Measurements from ENCODE around the gene IL11. TPM values are rescaled to one million over a fixed set of nuclear protein-coding genes. Genes with fewer than 3 reads are reported as not detected.
A peak's percentile ranks its signal among the peaks of the same experiment; 100 is the strongest.

IL11 gene
- total RNA-seq, 1 donor from 2014 or later: not detected

DNA sequence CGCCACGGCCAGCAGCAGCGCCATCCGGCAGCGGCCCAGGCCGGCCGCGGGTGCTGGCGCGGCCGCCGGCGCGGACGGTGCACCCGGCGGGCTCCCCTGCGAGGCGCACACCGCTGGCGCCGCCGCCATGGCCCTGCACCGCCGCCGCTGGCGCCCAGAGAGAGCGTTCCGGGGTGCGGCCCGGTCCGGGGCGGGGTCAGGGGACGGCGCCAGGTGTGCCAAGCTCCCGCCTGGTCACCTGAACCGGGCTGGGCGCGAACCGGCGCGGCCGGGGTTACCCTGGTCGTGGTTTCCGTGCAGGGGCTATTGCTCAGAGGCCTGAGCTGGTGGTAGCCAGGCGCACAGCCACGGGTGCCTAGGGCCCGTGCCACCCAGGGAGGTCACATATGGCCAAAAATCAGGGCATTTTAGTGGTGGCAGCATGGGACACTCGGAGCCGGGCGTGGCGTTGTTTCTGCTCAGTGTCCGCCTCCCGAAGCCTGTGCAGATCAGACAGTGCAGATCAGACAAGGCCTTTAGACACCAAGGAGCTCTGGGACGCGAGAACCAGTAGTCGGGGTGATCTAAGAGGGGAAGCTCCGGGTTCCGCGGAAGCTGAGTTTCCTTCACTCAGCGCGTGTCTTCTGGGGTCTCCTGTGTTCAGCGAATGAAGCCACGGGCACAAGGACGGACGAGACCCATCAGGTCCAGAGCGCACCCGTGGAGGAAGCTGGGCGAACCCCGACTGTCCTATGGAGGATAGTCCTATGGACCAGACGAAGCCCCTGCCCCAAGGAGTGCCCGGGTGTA lies 14.1 kb upstream of the IL11 start, which contains the start of gene TMEM238:
Gene TMEM238 (minus strand): TSS at position 162 of the 789 bp plus-strand sequence. CDS start 33 bp downstream, at position 129.
- Histone ChIP-seq H3K4me1 (ENCODE audit: control insufficient read depth in 3 of 3, insufficient read depth in 3 of 3, low read length in 3 of 3) (peaks cover 44 to 54% (median 46%) of the 10 kb centered on the region in 3 donors), H3K36me3 (ENCODE audit: control insufficient read depth in 3 of 3, insufficient read depth in 3 of 3, low read length in 3 of 3) (peaks cover 22 to 25% (median 24%) of the 10 kb centered on the region in 3 donors), H3K27ac (ENCODE audit: low read depth, low read length) (peak within 1 kb of the TSS; percentile 91), H3K4me3 (ENCODE audit: low read length in 3 of 3) (peak within 1 kb of the TSS; percentile 86 to 95 (median 88)), H3K9me3 (ENCODE audit: control insufficient read depth in 3 of 3, low read length in 3 of 3) (no peaks in the 10 kb centered on the region), H3K27me3 (ENCODE audit: control insufficient read depth in 3 of 3, insufficient read depth in 3 of 3, low read length in 3 of 3) (no peaks in the 10 kb centered on the region), H3K9ac (ENCODE audit: low read depth in 1 of 3, low read length in 3 of 3) (peak within 1 kb of the TSS; percentile 92 to 95 (median 94))

DNA sequence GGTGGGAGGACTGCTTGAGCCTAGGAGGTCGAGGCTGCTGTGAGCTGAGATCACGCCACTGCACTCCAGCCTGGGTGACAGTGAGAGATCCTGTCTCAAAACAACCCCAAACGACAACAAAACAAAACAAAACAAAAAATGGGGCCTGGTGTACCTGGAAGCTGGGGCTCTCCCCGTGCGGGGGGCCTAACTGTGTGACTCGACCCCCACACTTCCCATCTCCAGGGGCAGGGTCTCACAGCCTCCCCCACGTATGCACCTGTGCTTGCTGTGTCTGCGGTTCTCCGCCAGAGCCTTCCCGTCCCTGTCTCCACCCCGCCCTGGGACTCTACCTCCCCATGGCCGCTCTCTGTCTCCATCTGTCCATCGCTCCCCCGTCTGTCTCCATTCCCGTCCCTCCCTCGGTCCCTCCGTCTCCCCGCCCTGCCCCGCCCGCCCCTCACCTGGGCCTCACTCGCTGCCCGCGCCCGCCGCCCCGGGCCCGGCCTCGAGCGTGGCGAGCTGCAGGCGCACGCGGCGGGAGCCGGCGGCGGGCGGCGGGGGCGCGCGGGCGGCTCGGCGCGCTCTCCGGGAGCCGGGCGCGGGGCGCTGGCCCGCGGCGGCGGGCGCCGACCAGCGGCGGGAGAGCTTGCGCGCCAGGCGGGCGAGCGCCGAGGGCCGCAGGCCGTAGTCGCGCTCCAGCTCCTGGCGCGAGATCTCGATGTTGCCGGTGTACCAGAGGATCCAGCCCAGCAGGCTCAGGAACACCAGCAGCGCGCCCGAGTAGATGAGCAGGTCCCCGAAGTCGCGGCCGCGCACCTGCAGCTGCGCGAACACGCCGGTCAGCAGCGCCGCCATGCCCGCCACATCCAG lies 13.2 kb upstream of the IL11 start:
- Histone ChIP-seq H3K4me1 (ENCODE audit: control insufficient read depth in 3 of 3, insufficient read depth in 3 of 3, low read length in 3 of 3) (peaks cover 37 to 46% (median 40%) of the 10 kb centered on the region in 3 donors), H3K36me3 (ENCODE audit: control insufficient read depth in 3 of 3, insufficient read depth in 3 of 3, low read length in 3 of 3) (peaks cover 14 to 17% (median 16%) of the 10 kb centered on the region in 3 donors), H3K4me3 (ENCODE audit: low read length in 3 of 3) (peak overlapping the region; percentile 67 to 95 (median 88)), H3K9me3 (ENCODE audit: control insufficient read depth in 3 of 3, low read length in 3 of 3) (no peaks in the 10 kb centered on the region), H3K27ac (ENCODE audit: low read depth, low read length) (no peak overlapping the region), H3K9ac (ENCODE audit: low read depth in 1 of 3, low read length in 3 of 3) (peak overlapping the region; percentile 38 to 95 (median 57)), H3K27me3 (ENCODE audit: control insufficient read depth in 3 of 3, insufficient read depth in 3 of 3, low read length in 3 of 3) (peaks cover 0 to 2% (median 0%) of the 10 kb centered on the region in 3 donors)

DNA sequence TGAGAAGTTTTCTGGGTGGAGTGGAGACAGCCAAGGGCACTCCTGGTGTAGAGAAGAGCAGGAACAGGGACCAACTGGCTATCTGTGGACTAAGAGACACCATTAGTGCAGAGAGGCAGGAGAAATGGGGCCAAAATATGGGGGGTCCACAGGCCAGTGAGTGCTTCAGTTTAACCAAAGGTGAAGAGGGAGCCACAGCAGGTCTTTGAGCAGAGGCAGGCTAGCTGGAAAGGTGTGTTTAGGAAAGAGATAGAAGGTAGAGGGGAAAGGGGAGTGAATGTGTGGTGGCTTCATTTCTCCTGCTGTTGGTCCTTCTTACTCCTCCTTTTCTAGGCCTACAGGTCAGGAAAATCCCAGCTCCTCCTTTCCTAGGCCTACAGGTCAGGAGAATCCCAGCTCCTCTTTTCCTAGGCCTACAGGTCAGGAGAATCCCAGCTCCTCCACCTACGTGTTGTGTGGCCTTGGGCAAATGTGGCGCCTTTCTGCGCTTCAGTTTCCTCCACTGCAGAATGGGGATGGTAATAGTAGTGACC lies 12.3 kb upstream of the IL11 start:
- Histone ChIP-seq H3K4me1 (ENCODE audit: control insufficient read depth in 3 of 3, insufficient read depth in 3 of 3, low read length in 3 of 3) (peaks cover 29 to 36% (median 31%) of the 10 kb centered on the region in 3 donors), H3K4me3 (ENCODE audit: low read length in 3 of 3) (no peak overlapping the region), H3K27me3 (ENCODE audit: control insufficient read depth in 3 of 3, insufficient read depth in 3 of 3, low read length in 3 of 3) (peaks cover under 1 to 7% (median 7%) of the 10 kb centered on the region in 3 donors), H3K36me3 (ENCODE audit: control insufficient read depth in 3 of 3, insufficient read depth in 3 of 3, low read length in 3 of 3) (peaks cover 5 to 8% (median 8%) of the 10 kb centered on the region in 3 donors), H3K27ac (ENCODE audit: low read depth, low read length) (no peak overlapping the region), H3K9ac (ENCODE audit: low read depth in 1 of 3, low read length in 3 of 3) (peak overlapping the region in 1 of 3 donors; percentile 38), H3K9me3 (ENCODE audit: control insufficient read depth in 3 of 3, low read length in 3 of 3) (no peaks in the 10 kb centered on the region)

DNA sequence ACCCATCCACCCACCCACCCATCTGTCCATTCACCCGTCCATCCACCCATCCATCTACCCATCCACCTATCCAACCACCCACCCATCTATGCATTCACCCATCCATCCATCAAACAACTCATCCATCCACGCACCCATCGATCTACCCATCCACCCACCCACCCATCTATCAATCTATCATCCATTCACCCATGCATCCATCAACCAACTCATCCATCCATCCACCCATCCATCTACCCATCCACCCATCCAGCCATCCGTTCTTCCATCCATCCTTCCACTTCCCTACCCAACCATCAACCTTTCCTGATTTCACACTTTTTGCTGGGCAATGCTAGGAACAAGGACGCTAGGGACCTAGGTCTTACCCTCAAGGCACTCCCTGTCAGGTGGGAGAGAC lies 11.8 kb upstream of the IL11 start:
- Histone ChIP-seq H3K9me3 (ENCODE audit: control insufficient read depth in 3 of 3, low read length in 3 of 3) (no peaks in the 10 kb centered on the region), H3K27me3 (ENCODE audit: control insufficient read depth in 3 of 3, insufficient read depth in 3 of 3, low read length in 3 of 3) (peaks cover 5 to 12% (median 11%) of the 10 kb centered on the region in 3 donors), H3K9ac (ENCODE audit: low read depth in 1 of 3, low read length in 3 of 3) (no peak overlapping the region), H3K4me1 (ENCODE audit: control insufficient read depth in 3 of 3, insufficient read depth in 3 of 3, low read length in 3 of 3) (peaks cover 23 to 31% (median 25%) of the 10 kb centered on the region in 3 donors), H3K36me3 (ENCODE audit: control insufficient read depth in 3 of 3, insufficient read depth in 3 of 3, low read length in 3 of 3) (peaks cover 0 to 2% (median 2%) of the 10 kb centered on the region in 3 donors), H3K4me3 (ENCODE audit: low read length in 3 of 3) (no peak overlapping the region), H3K27ac (ENCODE audit: low read depth, low read length) (no peak overlapping the region)

DNA sequence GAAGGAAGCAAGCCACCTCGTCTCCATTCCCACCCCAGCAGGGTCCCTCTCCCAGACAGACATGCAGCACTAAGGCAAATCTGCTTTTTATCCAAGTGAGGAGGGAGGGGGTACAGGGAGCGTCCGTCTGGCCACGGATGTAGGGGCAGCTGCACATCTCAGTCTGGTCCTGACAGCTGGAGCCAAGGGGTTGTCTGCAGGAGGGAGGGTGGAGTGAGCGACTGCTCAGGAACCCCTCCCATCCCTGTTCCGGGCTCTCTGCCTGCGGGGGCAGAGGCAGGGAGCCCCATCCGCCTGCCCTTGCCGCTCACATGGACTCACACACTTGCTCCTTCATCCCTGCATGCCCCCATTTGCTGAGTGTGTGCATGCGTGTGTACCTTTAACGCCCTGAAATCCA lies 8.9 kb upstream of the IL11 start:
- Histone ChIP-seq H3K4me3 (ENCODE audit: low read length in 3 of 3) (no peak overlapping the region), H3K36me3 (ENCODE audit: control insufficient read depth in 3 of 3, insufficient read depth in 3 of 3, low read length in 3 of 3) (no peaks in the 10 kb centered on the region), H3K9me3 (ENCODE audit: control insufficient read depth in 3 of 3, low read length in 3 of 3) (no peaks in the 10 kb centered on the region), H3K27ac (ENCODE audit: low read depth, low read length) (no peak overlapping the region), H3K4me1 (ENCODE audit: control insufficient read depth in 3 of 3, insufficient read depth in 3 of 3, low read length in 3 of 3) (peaks cover 4 to 8% (median 5%) of the 10 kb centered on the region in 3 donors), H3K9ac (ENCODE audit: low read depth in 1 of 3, low read length in 3 of 3) (no peak overlapping the region), H3K27me3 (ENCODE audit: control insufficient read depth in 3 of 3, insufficient read depth in 3 of 3, low read length in 3 of 3) (peaks cover 22 to 33% (median 31%) of the 10 kb centered on the region in 3 donors)

DNA sequence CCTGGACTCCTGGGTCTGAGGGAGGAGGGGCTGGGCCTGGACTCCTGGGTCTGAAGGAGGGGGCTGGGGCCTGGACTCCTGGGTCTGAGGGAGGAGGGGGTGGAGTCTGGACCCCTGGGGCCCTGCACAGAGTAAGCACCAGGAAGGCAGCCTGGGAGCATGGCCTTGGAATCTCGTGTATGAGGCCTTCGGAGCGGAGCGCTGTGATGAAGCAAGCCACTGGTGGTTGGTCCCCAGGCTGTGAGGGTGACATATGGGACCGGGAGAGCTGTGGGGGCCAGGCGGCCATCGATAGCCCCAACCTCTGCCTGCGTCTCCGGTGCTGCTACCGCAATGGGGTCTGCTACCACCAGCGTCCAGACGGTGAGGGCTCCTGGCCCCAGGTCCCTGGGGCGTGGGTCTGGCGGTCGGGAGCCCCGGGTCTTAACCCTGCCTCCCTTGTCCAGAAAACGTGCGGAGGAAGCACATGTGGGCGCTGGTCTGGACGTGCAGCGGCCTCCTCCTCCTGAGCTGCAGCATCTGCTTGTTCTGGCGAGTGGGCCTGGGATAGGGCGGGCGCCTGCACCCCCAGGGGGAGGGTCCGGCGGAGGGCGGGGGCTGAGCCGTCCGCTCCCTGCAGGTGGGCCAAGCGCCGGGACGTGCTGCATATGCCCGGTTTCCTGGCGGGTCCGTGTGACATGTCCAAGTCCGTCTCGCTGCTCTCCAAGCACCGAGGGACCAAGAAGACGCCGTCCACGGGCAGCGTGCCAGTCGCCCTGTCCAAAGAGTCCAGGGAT lies 7.3 kb upstream of the IL11 start:
- peaks cover 33 to 45% (median 44%) of the 10 kb centered on the region in 3 donors for H3K27me3 ChIP-seq (ENCODE audit: control insufficient read depth in 3 of 3, insufficient read depth in 3 of 3, low read length in 3 of 3)

DNA sequence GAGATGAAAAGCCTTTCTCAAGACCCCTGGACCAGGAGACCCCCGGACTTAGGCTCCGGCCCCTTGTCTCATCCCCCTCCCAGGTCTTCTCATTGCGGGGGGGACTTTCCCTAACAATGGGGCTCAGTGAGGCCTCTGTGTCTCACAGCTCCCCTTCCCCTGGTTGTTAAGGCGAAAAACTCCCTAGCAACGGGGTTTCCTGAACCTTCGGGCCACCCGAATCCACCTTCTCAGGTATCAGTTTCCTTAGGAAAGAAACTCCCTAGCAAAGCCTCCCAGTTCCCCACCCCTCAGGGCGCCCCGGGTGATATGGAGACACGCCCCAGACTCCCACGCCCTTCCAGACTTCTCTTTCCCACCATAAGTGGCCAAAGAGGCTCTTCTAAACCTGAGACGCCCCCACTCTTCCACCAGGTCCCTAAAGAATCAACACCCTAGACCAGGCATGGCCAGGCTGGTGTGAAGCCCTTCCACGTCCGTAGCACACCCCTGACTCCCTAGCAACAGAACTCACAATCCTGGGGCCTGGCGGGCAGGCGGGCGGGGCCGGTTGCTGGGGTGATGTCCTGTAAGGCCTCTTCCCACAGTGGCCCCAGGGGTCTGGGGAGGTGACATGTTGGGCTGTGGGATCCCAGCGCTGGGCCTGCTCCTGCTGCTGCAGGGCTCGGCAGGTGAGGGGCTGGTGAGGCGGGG lies 6.1 kb upstream of the IL11 start, which contains the start of gene TMEM190:
Gene TMEM190 (plus strand): TSS at position 586 of the 693 bp plus-strand sequence. CDS start 28 bp downstream, at position 614.
- Histone ChIP-seq H3K27ac (ENCODE audit: low read depth, low read length) (no peak within 1 kb of the TSS), H3K9ac (ENCODE audit: low read depth in 1 of 3, low read length in 3 of 3) (no peak within 1 kb of the TSS), H3K27me3 (ENCODE audit: control insufficient read depth in 3 of 3, insufficient read depth in 3 of 3, low read length in 3 of 3) (peaks cover 43 to 53% (median 53%) of the 10 kb centered on the region in 3 donors), H3K4me3 (ENCODE audit: low read length in 3 of 3) (no peak within 1 kb of the TSS), H3K9me3 (ENCODE audit: control insufficient read depth in 3 of 3, low read length in 3 of 3) (no peaks in the 10 kb centered on the region), H3K4me1 (ENCODE audit: control insufficient read depth in 3 of 3, insufficient read depth in 3 of 3, low read length in 3 of 3) (peaks cover 0 to 2% (median 0%) of the 10 kb centered on the region in 3 donors), H3K36me3 (ENCODE audit: control insufficient read depth in 3 of 3, insufficient read depth in 3 of 3, low read length in 3 of 3) (no peaks in the 10 kb centered on the region)

More for the DNA sequence above, 7.3 kb upstream of the IL11 start:
- Histone ChIP-seq H3K36me3 (ENCODE audit: control insufficient read depth in 3 of 3, insufficient read depth in 3 of 3, low read length in 3 of 3) (no peaks in the 10 kb centered on the region), H3K4me3 (ENCODE audit: low read length in 3 of 3) (no peak overlapping the region), H3K27ac (ENCODE audit: low read depth, low read length) (no peak overlapping the region), H3K4me1 (ENCODE audit: control insufficient read depth in 3 of 3, insufficient read depth in 3 of 3, low read length in 3 of 3) (peaks cover 0 to 2% (median 0%) of the 10 kb centered on the region in 3 donors), H3K9me3 (ENCODE audit: control insufficient read depth in 3 of 3, low read length in 3 of 3) (no peaks in the 10 kb centered on the region), H3K9ac (ENCODE audit: low read depth in 1 of 3, low read length in 3 of 3) (no peak overlapping the region)

DNA sequence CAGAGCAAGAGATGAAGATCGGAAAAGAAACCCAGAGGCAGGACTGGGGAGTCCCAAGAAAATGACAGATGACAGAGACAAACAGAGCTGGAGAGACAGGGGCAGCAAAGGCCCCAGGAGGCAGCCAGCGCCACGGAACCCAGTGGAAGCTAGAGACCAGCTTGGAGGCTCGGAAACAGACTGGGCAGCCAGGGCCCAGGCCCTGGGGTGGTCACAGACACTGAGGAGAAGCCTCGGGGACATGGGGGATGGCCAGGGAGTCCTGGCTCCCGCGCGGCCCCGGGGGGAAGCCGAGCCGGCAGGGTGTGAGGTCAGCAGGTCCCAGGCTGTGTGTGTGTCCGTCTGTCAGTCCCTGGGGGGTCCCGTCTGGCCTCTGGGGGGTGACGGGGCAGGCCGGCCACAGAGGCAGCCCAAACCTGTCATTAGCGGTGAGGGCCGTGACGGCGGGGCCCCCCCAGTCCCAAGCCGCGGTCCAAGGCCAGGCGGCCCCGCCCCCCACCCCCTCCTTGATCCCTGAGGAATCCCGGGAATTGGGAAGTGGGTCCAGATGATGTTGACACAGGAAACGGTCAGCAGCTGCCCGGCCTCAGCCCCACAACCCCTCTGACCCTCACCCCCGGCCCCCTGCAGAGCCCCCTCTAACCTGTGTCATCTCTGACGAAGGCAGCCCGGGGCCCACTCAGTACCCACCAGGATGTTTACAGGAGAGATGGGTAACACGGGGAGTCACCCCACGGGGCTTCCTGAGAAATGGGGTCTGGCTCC lies 3.9 kb upstream of the IL11 start:
- Histone ChIP-seq H3K4me1 (ENCODE audit: control insufficient read depth in 3 of 3, insufficient read depth in 3 of 3, low read length in 3 of 3) (peaks cover 0 to 4% (median 0%) of the 10 kb centered on the region in 3 donors), H3K36me3 (ENCODE audit: control insufficient read depth in 3 of 3, insufficient read depth in 3 of 3, low read length in 3 of 3) (no peaks in the 10 kb centered on the region), H3K4me3 (ENCODE audit: low read length in 3 of 3) (no peak overlapping the region), H3K27ac (ENCODE audit: low read depth, low read length) (no peak overlapping the region), H3K27me3 (ENCODE audit: control insufficient read depth in 3 of 3, insufficient read depth in 3 of 3, low read length in 3 of 3) (peaks cover 57 to 70% (median 70%) of the 10 kb centered on the region in 3 donors), H3K9me3 (ENCODE audit: control insufficient read depth in 3 of 3, low read length in 3 of 3) (no peaks in the 10 kb centered on the region), H3K9ac (ENCODE audit: low read depth in 1 of 3, low read length in 3 of 3) (no peak overlapping the region)
